ENCODE results near the gene COLQ.
A peak's percentile ranks its signal among the peaks of the same experiment; 100 is the strongest.

The COLQ gene

GRCh38 chr3:15454965-15455364, 66.5 kb downstream of the COLQ start:
- DNase-seq (ENCODE audit: low read depth): no peak

GRCh38 chr3:15453991-15454625, 67.4 kb downstream of the COLQ start:
- no peak for DNase-seq (ENCODE audit: low read depth)

GRCh38 chr3:15453501-15453900, 68.0 kb downstream of the COLQ start:
- DNase-seq (ENCODE audit: low read depth): no peak

- no peak for DNase-seq (ENCODE audit: low read depth)
Measured at GRCh38 chr3:15452961-15453360, 68.5 kb downstream of the COLQ start.

GRCh38 chr3:15452156-15452555, 69.3 kb downstream of the COLQ start:
- no peak for DNase-seq (ENCODE audit: low read depth)

- no peak for DNase-seq (ENCODE audit: low read depth)
Measured at GRCh38 chr3:15451216-15452113, 70.0 kb downstream of the COLQ start.

GRCh38 chr3:15450438-15451215, 70.9 kb downstream of the COLQ start:
- DNase-seq (ENCODE audit: low read depth): no peak

GRCh38 chr3:15449489-15450224, 71.8 kb downstream of the COLQ start:
- no peak for DNase-seq (ENCODE audit: low read depth)

- DNase-seq (ENCODE audit: low read depth): no peak
Measured at GRCh38 chr3:15443826-15444524, 77.5 kb downstream of the COLQ start.

- peak; percentile 59 for DNase-seq (ENCODE audit: low read depth)
Measured at GRCh38 chr3:15440891-15441290, 80.6 kb downstream of the COLQ start.

- DNase-seq (ENCODE audit: low read depth): peak; percentile 61
Measured at GRCh38 chr3:15439476-15439875, 82.0 kb downstream of the COLQ start.

- DNase-seq (ENCODE audit: low read depth): peak; percentile 58
Measured at GRCh38 chr3:15438983-15439382, 82.5 kb downstream of the COLQ start.

- no peak for DNase-seq (ENCODE audit: low read depth)
Measured at GRCh38 chr3:15436246-15436645, 85.3 kb downstream of the COLQ start.

GRCh38 chr3:15434756-15435155, 86.8 kb downstream of the COLQ start:
- no peak for DNase-seq (ENCODE audit: low read depth)

GRCh38 chr3:15433531-15433930, 88.0 kb downstream of the COLQ start:
- DNase-seq (ENCODE audit: low read depth): no peak

- DNase-seq (ENCODE audit: low read depth): no peak
Measured at GRCh38 chr3:15431256-15431837, 90.2 kb downstream of the COLQ start.

- DNase-seq (ENCODE audit: low read depth): no peak
Measured at GRCh38 chr3:15430624-15431023, 90.9 kb downstream of the COLQ start.

GRCh38 chr3:15429080-15429479, 92.4 kb downstream of the COLQ start:
- no peak for DNase-seq (ENCODE audit: low read depth)

- DNase-seq (ENCODE audit: low read depth): peak; percentile 82
Measured at GRCh38 chr3:15428539-15428938, 93.0 kb downstream of the COLQ start.

- peak; percentile 6 for DNase-seq (ENCODE audit: low read depth)
Measured at GRCh38 chr3:15427981-15428380, 93.5 kb downstream of the COLQ start.

All from ELR (cell line).